Measurements from ENCODE around the gene KRT75.

KRT75 gene

GRCh38 chr12:52439420-52439819 is 5.2 kb upstream of the KRT75 start:
- no peak for DNase-seq

GRCh38 chr12:52438305-52439301 is 4.4 kb upstream of the KRT75 start:
- no peak for DNase-seq

- no peak for DNase-seq
Measured at GRCh38 chr12:52437508-52437907, 3.3 kb upstream of the KRT75 start.

- no peak for DNase-seq
Measured at GRCh38 chr12:52436828-52437474, 2.8 kb upstream of the KRT75 start.

GRCh38 chr12:52436000-52436827 is 2.0 kb upstream of the KRT75 start:
- DNase-seq, result no peak

GRCh38 chr12:52435659-52435999 is 1.5 kb upstream of the KRT75 start:
- no peak for DNase-seq

- no peak for DNase-seq
Measured at GRCh38 chr12:52434760-52435530, 774 bp upstream of the KRT75 start.

GRCh38 chr12:52433501-52434080 is 580 bp downstream of the KRT75 start:
- no peak for DNase-seq

- DNase-seq, result no peak
Measured at GRCh38 chr12:52432559-52433207, 1.5 kb downstream of the KRT75 start.

- no peak for DNase-seq
Measured at GRCh38 chr12:52428121-52428520, 6.0 kb downstream of the KRT75 start.

- DNase-seq, result no peak
Measured at GRCh38 chr12:52427083-52427482, 7.1 kb downstream of the KRT75 start.

- no peak for DNase-seq
Measured at GRCh38 chr12:52426034-52426433, 8.1 kb downstream of the KRT75 start.

- no peak for DNase-seq
Measured at GRCh38 chr12:52425466-52425865, 8.7 kb downstream of the KRT75 start.

GRCh38 chr12:52423661-52424500 is 10.3 kb downstream of the KRT75 start:
- DNase-seq, result no peak

GRCh38 chr12:52423035-52423434 is 11.1 kb downstream of the KRT75 start:
- DNase-seq, result no peak

GRCh38 chr12:52419656-52420055 is 14.5 kb downstream of the KRT75 start:
- no peak for DNase-seq

GRCh38 chr12:52418576-52419110 is 15.5 kb downstream of the KRT75 start:
- no peak for DNase-seq

GRCh38 chr12:52417740-52418139 is 16.4 kb downstream of the KRT75 start:
- no peak for DNase-seq

- DNase-seq, result no peak
Measured at GRCh38 chr12:52416795-52417194, 17.4 kb downstream of the KRT75 start.
